Cardiac fibroblast (primary cell): ENCODE data around the gene UBE2V1.

Source experiments
- DNase-seq, 2 donors: peaks; one replicate each; pipeline versions ENCODE4 v3.0.0 to v3.0.0-alpha.2; 2010; ENCODE audit warnings: low read depth in 2 of 2
- H3K4me3 ChIP-seq, 2 donors: replicated peaks in 1 of 2; 1 replicate in 1 of 2; 2 replicates in 1 of 2; pipeline ENCODE4 v1.5.1; 2011; ENCODE audit warnings: low read depth in 2 of 2, low read length in 2 of 2, mild to moderate bottlenecking in 2 of 2, moderate library complexity in 1 of 2
- TF ChIP-seq, protein P1 (sequence below): IDR thresholded peaks from one replicate; pipeline ENCODE4 v1.5.1; 2011; ENCODE audit warnings: low read depth, mild to moderate bottlenecking, low read length, inconsistent platforms

The UBE2V1 gene

DNA sequence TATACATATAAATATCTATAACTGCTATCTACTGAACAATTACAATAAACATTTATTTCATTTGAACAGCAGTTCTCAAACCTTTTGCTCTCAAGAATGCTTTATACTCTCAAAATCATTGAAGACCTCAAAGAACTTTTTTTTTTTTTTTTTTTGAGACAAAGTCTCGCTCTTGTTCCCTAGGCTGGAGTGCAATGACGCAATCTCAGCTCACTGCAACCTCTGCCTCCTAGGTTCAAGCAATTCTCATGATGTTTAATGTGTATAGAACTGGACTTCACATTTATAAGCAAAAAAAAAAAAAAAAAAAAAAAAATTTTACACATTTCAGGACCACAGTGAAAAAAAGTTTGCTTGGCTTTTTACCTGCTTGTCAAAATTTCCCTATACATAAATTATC lies 11.7 kb downstream of the UBE2V1 start:
- H3K4me3 ChIP-seq = no peak overlapping the region
- DNase-seq = peak in 1 of 2 donors; percentile 39
- TF ChIP-seq, protein P1, sequence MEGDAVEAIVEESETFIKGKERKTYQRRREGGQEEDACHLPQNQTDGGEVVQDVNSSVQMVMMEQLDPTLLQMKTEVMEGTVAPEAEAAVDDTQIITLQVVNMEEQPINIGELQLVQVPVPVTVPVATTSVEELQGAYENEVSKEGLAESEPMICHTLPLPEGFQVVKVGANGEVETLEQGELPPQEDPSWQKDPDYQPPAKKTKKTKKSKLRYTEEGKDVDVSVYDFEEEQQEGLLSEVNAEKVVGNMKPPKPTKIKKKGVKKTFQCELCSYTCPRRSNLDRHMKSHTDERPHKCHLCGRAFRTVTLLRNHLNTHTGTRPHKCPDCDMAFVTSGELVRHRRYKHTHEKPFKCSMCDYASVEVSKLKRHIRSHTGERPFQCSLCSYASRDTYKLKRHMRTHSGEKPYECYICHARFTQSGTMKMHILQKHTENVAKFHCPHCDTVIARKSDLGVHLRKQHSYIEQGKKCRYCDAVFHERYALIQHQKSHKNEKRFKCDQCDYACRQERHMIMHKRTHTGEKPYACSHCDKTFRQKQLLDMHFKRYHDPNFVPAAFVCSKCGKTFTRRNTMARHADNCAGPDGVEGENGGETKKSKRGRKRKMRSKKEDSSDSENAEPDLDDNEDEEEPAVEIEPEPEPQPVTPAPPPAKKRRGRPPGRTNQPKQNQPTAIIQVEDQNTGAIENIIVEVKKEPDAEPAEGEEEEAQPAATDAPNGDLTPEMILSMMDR = no peak

DNA sequence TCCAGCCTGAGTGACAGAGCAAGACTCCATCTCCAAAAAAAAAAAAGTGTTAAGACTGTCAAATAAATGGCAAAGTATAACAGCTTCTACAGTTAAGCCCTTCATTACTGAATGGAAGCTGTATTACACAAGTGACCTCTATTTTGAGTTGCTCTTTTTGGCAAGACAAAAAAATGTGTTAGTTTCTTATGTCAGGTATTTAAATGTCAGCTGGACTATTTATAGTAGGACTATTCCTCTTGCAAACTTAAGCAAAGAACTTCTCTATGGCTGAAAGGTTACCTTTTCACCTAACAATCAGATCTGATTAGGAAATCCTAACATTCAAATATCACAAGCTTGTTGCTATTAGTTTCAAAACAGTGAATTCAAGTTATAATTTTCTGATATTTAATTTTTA lies 12.4 kb downstream of the UBE2V1 start:
- DNase-seq = no peak
- TF ChIP-seq, protein P1 = no peak
- no peak overlapping the region for H3K4me3 ChIP-seq

DNA sequence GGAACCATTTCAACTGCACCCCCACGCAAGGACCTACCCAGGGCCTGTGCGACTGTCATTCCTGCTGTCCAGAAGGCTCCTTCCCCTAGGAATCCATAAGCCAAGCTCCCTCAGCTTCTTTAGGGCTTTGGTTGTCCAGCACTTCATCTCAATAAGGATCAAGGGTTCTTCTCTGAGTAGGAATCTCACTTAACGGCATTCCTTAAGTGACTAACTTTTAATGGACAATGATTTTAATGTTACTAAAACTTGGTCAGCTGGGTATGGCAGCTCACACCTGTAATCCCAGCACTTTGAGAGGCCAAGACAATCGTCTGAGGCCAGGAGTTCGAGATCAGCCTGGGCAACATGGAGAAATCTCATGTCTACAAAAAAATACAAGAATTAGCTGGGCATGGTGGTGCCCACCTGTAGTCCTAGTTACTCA lies 13.4 kb downstream of the UBE2V1 start:
- H3K4me3 ChIP-seq = no peak overlapping the region
- DNase-seq = no peak
- TF ChIP-seq, protein P1 = no peak

DNA sequence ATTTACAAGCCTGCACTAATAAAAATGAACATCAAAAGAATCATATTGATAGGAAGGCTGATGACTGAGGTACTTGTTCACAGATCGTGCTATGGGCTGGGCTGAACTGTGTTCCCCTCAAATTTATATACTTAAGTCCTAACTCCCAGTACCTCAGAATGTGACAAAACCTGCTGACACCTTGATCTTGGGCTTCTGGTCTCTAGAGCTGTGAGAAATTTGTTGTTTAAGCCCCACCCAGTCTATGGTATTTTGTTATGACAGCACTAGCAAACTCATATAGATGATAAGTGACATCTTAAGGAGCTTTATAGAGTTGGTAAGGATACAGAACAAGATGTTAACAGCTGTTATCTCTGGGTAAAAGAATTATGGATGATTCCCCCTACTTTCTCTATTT lies 13.8 kb downstream of the UBE2V1 start:
- no peak for DNase-seq
- TF ChIP-seq, protein P1 = no peak
- no peak overlapping the region for H3K4me3 ChIP-seq

DNA sequence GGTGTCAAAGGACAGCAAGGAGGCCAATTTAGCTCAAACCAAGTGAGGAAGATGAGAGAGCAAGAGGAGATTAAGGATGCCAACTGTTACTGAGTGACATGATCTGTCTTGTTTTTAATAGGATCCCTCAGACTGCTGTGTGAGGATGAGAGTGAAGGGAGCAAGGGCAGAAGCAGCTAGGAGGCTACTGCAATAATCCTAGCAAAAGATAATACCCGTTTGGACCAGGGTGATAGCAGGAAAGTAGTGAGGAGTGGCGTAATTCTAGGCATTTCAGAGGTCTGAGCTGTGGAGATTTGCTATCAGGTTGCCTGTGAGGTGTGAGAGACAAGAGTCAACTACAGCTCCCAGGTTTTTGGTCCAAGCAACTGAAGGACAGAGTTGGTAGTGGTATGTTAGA lies 14.7 kb downstream of the UBE2V1 start:
- no peak overlapping the region for H3K4me3 ChIP-seq
- TF ChIP-seq, protein P1 = no peak
- DNase-seq = no peak

DNA sequence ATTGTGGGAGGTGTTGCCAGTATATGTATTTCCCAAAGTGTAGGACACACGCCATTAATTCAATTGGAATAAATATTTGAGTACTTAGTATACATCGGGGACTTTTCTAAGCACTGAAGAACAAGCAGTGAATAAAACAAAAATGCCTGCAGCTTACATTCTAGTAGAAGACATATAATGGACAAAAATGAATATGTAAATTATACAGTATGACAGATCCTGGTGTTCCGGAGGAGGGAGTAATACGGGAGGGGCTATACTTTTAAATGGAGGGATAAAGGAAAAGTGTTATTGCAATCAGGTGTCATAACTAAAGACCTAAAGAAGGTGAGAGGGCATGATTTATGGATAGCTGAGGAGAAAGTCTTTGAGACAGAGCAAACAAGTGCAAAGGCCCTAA lies 15.1 kb downstream of the UBE2V1 start:
- no peak overlapping the region for H3K4me3 ChIP-seq
- TF ChIP-seq, protein P1 = no peak
- no peak for DNase-seq

DNA sequence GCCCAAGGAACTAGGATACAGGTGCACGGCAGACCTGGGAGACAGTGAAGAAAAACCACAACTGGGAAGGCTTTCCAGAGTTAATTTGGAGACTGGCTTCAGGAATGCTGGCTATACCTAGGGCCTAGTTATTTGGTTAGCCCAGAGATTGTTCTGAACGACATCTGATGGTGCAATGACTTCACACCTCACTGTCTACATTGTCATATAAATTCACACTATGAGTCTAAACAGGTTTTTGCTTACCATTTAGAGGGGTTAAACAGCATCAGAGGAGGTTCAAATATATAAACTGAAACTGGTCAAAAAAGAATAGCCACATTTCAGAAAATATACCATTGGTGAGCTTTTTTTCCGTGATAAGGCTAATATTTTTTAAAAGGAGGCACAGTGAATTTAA lies 16.7 kb downstream of the UBE2V1 start:
- H3K4me3 ChIP-seq = no peak overlapping the region
- TF ChIP-seq, protein P1 = no peak
- DNase-seq = no peak
